H1 (cell line): Measurements from ENCODE around the gene PCNX4. TPM values are rescaled to one million over a fixed set of nuclear protein-coding genes. Genes with fewer than 3 reads are reported as not detected.

ENCODE experiments used
- SRF ChIP-seq: IDR thresholded peaks from 2 replicates; pipeline ENCODE4 v1.6.1; 2011; ENCODE audit warnings: mild to moderate bottlenecking, low read depth, low read length, moderate library complexity
- polyA plus RNA-seq, 7 experiments: library from polyadenylated mRNA; depleted of rRNA in 3 of 7; stranded (reverse) in 5 of 7; unstranded in 2 of 7; fragments of >200 nt in 5 of 7; fragments of 200-250 nt in 2 of 7; gene quantifications; 1 replicate in 5 of 7; 2 replicates in 1 of 7; 4 replicates in 1 of 7; pipeline versions ENCODE4 v1.2.1 to v1.2.3, GENCODE V29; 2011 to 2013; ENCODE audit warnings: missing spikeins in 2 of 7, mixed read lengths in 2 of 7
- total RNA-seq: library from RNA; stranded (reverse); fragmentation: NEBNext Ultra II Directional; extraction: Animal tissue kit (Norgen Biotek cat#: 25700); gene quantifications from 2 replicates; pipeline ENCODE4 v1.2.1, GENCODE V29; 2021
- TF ChIP-seq, protein P1 (sequence below): IDR thresholded peaks from 2 replicates; pipeline ENCODE4 v1.6.1; 2011; ENCODE audit warnings: low read depth, mild to moderate bottlenecking, low read length; ENCODE audit not compliant: insufficient read depth

PCNX4 gene
- total and polyA plus RNA-seq, 2 of the 8 experiments (the other 6 are each of a cell fraction or from before 2014, with no cell fraction given), result 28.4 to 35.5 TPM

GRCh38 chr14:60151715-60152114 lies 60.0 kb downstream of the PCNX4 start (continued):
- TF ChIP-seq, protein P1, sequence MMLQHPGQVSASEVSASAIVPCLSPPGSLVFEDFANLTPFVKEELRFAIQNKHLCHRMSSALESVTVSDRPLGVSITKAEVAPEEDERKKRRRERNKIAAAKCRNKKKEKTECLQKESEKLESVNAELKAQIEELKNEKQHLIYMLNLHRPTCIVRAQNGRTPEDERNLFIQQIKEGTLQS, result no peak
- no peak for TF ChIP-seq SRF
